ENCODE results near the gene VAMP8. TPM values are rescaled to one million over a fixed set of nuclear protein-coding genes. Genes with fewer than 3 reads are reported as not detected.
A peak's percentile ranks its signal among the peaks of the same experiment; 100 is the strongest.

Gene VAMP8
- total RNA-seq, 1 experiment from 2014 or later: 52.0 TPM

- TF ChIP-seq, protein P1, sequence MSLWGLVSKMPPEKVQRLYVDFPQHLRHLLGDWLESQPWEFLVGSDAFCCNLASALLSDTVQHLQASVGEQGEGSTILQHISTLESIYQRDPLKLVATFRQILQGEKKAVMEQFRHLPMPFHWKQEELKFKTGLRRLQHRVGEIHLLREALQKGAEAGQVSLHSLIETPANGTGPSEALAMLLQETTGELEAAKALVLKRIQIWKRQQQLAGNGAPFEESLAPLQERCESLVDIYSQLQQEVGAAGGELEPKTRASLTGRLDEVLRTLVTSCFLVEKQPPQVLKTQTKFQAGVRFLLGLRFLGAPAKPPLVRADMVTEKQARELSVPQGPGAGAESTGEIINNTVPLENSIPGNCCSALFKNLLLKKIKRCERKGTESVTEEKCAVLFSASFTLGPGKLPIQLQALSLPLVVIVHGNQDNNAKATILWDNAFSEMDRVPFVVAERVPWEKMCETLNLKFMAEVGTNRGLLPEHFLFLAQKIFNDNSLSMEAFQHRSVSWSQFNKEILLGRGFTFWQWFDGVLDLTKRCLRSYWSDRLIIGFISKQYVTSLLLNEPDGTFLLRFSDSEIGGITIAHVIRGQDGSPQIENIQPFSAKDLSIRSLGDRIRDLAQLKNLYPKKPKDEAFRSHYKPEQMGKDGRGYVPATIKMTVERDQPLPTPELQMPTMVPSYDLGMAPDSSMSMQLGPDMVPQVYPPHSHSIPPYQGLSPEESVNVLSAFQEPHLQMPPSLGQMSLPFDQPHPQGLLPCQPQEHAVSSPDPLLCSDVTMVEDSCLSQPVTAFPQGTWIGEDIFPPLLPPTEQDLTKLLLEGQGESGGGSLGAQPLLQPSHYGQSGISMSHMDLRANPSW (CRISPR knock-in tag; conservative IDR thresholded peaks at IDR 0.05; ENCODE audit: low read depth): no peak
- no peak for TF ChIP-seq CREM (CRISPR knock-in tag; IDR thresholded peaks at IDR 0.05)
These were observed 27.6 kb upstream of the VAMP8 start (continued) for GRCh38 chr2:85549826-85550225.

DNA sequence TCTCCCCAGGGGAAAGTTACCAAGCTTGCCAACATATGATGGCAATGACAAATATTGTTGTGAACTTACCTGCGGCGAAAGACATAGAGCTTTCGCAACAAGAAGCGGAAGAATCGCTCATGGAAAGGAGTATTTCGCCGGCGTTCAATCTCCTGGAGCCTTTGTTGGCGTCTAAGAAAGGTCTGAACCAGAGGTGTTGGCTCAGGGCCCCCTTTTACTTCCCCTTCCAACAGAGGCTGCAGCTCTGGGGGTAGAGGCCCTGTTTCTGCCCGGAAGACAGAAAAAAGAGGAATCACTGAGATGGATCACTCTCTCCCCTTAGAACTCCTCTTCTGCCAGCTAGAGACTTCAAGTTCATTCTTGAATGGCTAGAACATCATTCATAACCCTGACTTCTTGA is 26.9 kb upstream of the VAMP8 start:
- Mint-ChIP-seq H3K27me3 (ENCODE audit: low read depth) (no peaks in the 10 kb centered on the region), H3K27ac (no peak overlapping the region), H3K9me3 (no peaks in the 10 kb centered on the region), H3K36me3 (peaks cover 46% of the 10 kb centered on the region), H3K4me3 (no peak overlapping the region), H3K4me1 (peaks cover 5% of the 10 kb centered on the region)
- no peak for DNase-seq (ENCODE audit: low spot score)
- no peak for TF ChIP-seq MXD4 (CRISPR knock-in tag; IDR thresholded peaks at IDR 0.05; ENCODE audit: borderline replicate concordance)
- no peak for TF ChIP-seq ESRRA (CRISPR knock-in tag; IDR thresholded peaks at IDR 0.05; ENCODE audit: borderline replicate concordance)
- TF ChIP-seq ZNF423 (CRISPR knock-in tag; IDR thresholded peaks at IDR 0.05): no peak
- TF ChIP-seq IRF1 (CRISPR knock-in tag; IDR thresholded peaks at IDR 0.05): no peak
- ATAC-seq: no peak
- ChIA-PET POLR2A (interaction anchor here (1.0 to 1.3 kb wide), 3 partner anchors 11 to 24 kb away, joined by 5 read pairs; partner anchors contain the start of gene MAT2A), CTCF (interaction anchor here (1.0 to 4.5 kb wide), 5 partner anchors 10 to 158 kb away, joined by 3 to 106 read pairs (median 26); partner anchors contain the start of genes GGCX, MAT2A and SH2D6)

- no peaks in the 10 kb centered on the region for H3K9me3 Mint-ChIP-seq
- no peaks in the 10 kb centered on the region for H3K27me3 Mint-ChIP-seq (ENCODE audit: low read depth)
- H3K4me3 Mint-ChIP-seq: no peak overlapping the region
- peak; percentile 77 for ATAC-seq
- POLR2A ChIA-PET: interaction anchor here (0.5 to 2.4 kb wide), 7 partner anchors 9 to 131 kb away, joined by 3 to 17 read pairs (median 4); partner anchors contain the start of genes GGCX and MAT2A
- no peak for TF ChIP-seq OVOL2 (CRISPR knock-in tag; IDR thresholded peaks at IDR 0.05; ENCODE audit: borderline replicate concordance)
- peak; percentile 88 for TF ChIP-seq CTCF (IDR thresholded peaks at IDR 0.05)
- H3K36me3 Mint-ChIP-seq: peaks cover 41% of the 10 kb centered on the region
- H3K27ac Mint-ChIP-seq: no peak overlapping the region
- peak; percentile 91 for DNase-seq (ENCODE audit: low spot score)
- H3K4me1 Mint-ChIP-seq: peaks cover 5% of the 10 kb centered on the region
- CTCF ChIA-PET: interaction anchor here (0.6 to 4.5 kb wide), 49 partner anchors 8 to 485 kb away, joined by 3 to 106 read pairs (median 4); partner anchors contain the start of genes C2orf68, ELMOD3, GGCX and MAT2A
These were observed 25.4 kb upstream of the VAMP8 start for GRCh38 chr2:85551698-85552678.

- POLR2A ChIA-PET: interaction anchor here (2.4 kb wide), 1 partner anchor 14 kb away, joined by 17 read pairs; the partner anchor contains the start of gene MAT2A
- H3K27me3 Mint-ChIP-seq (ENCODE audit: low read depth): no peaks in the 10 kb centered on the region
- CTCF ChIA-PET: interaction anchor here (1.7 to 4.5 kb wide), 2 partner anchors 24 to 133 kb away, joined by 12 to 106 read pairs; partner anchors contain the start of genes SH2D6 and VAMP8
- H3K4me3 Mint-ChIP-seq: no peak overlapping the region
- ATAC-seq (no peak), DNase-seq (ENCODE audit: low spot score) (no peak)
- H3K27ac Mint-ChIP-seq: no peak overlapping the region
- peaks cover 45% of the 10 kb centered on the region for H3K36me3 Mint-ChIP-seq
- peaks cover 5% of the 10 kb centered on the region for H3K4me1 Mint-ChIP-seq
- H3K9me3 Mint-ChIP-seq: no peaks in the 10 kb centered on the region
- TF ChIP-seq ELF4 (CRISPR knock-in tag; IDR thresholded peaks at IDR 0.05; ENCODE audit: low read depth): no peak
- no peak for TF ChIP-seq NFATC4 (CRISPR knock-in tag; IDR thresholded peaks at IDR 0.05)
- no peak for TF ChIP-seq SMAD3 (CRISPR knock-in tag; IDR thresholded peaks at IDR 0.05; ENCODE audit: borderline replicate concordance)
- TF ChIP-seq ZNF281 (CRISPR knock-in tag; IDR thresholded peaks at IDR 0.05): no peak
- no peak for TF ChIP-seq OVOL2 (CRISPR knock-in tag; IDR thresholded peaks at IDR 0.05; ENCODE audit: borderline replicate concordance)
- no peak for TF ChIP-seq ZBTB21 (CRISPR knock-in tag; IDR thresholded peaks at IDR 0.05; ENCODE audit: borderline replicate concordance)
- no peak for TF ChIP-seq GABPB1 (CRISPR knock-in tag; IDR thresholded peaks at IDR 0.05)
- no peak for TF ChIP-seq ZNF219 (CRISPR knock-in tag; IDR thresholded peaks at IDR 0.05; ENCODE audit: borderline replicate concordance)
- TF ChIP-seq CREB1 (CRISPR knock-in tag; IDR thresholded peaks at IDR 0.05): no peak
- TF ChIP-seq, protein P2, sequence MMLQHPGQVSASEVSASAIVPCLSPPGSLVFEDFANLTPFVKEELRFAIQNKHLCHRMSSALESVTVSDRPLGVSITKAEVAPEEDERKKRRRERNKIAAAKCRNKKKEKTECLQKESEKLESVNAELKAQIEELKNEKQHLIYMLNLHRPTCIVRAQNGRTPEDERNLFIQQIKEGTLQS (CRISPR knock-in tag; conservative IDR thresholded peaks at IDR 0.05): no peak
- TF ChIP-seq, protein P3, sequence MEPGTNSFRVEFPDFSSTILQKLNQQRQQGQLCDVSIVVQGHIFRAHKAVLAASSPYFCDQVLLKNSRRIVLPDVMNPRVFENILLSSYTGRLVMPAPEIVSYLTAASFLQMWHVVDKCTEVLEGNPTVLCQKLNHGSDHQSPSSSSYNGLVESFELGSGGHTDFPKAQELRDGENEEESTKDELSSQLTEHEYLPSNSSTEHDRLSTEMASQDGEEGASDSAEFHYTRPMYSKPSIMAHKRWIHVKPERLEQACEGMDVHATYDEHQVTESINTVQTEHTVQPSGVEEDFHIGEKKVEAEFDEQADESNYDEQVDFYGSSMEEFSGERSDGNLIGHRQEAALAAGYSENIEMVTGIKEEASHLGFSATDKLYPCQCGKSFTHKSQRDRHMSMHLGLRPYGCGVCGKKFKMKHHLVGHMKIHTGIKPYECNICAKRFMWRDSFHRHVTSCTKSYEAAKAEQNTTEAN (CRISPR knock-in tag; IDR thresholded peaks at IDR 0.05): no peak
These were observed 24.2 kb upstream of the VAMP8 start for GRCh38 chr2:85553184-85553583.
